ENCODE data around the gene NFIL3. TPM values are rescaled to one million over a fixed set of nuclear protein-coding genes. Genes with fewer than 3 reads are reported as not detected.
"Not testable (repeated sequence)": the region's sequence is repeated elsewhere in the genome, so short reads cannot be mapped to it uniquely, and the experiment has no call there.

Gene NFIL3
- total and polyA plus RNA-seq, 7 donors, result 22.4 to 152 (median 67.3) TPM

DNA sequence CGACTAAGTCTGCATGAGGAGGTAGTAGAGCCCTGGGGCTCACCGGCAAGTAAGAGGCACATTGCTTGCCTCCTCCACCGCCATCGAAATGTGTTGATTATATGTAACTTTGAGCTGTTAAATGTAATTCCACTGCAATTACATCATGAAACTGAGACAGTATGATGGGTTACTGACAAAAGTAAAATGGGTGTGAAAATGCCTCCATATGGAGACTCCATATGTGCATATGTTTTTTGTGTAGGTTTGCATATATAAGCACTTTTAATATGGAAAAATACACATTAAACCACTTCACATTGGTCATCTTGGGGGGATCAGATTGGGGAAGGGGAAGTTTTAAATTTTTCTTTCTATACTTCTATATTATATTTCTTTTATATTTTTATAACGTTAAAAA lies 29.8 kb downstream of the NFIL3 start:
- no peaks in the 10 kb centered on the region for H3K4me1 ChIP-seq
- no peaks in the 10 kb centered on the region for H3K36me3 ChIP-seq (ENCODE audit: insufficient read depth in 1 of 2, low read depth in 1 of 2)
- no peaks in the 10 kb centered on the region for H3K27me3 ChIP-seq (ENCODE audit: insufficient read depth in 3 of 3, low read length in 2 of 3)
- ATAC-seq, result no peak
- no peak for DNase-seq
- H3K9me3 ChIP-seq, result no peaks in the 10 kb centered on the region
- TF ChIP-seq, protein P1, sequence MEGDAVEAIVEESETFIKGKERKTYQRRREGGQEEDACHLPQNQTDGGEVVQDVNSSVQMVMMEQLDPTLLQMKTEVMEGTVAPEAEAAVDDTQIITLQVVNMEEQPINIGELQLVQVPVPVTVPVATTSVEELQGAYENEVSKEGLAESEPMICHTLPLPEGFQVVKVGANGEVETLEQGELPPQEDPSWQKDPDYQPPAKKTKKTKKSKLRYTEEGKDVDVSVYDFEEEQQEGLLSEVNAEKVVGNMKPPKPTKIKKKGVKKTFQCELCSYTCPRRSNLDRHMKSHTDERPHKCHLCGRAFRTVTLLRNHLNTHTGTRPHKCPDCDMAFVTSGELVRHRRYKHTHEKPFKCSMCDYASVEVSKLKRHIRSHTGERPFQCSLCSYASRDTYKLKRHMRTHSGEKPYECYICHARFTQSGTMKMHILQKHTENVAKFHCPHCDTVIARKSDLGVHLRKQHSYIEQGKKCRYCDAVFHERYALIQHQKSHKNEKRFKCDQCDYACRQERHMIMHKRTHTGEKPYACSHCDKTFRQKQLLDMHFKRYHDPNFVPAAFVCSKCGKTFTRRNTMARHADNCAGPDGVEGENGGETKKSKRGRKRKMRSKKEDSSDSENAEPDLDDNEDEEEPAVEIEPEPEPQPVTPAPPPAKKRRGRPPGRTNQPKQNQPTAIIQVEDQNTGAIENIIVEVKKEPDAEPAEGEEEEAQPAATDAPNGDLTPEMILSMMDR (IDR thresholded peaks at IDR 0.05), result no peak
- H3K4me3 ChIP-seq, result no peak overlapping the region
- no peak overlapping the region for H3K27ac ChIP-seq
- intact Hi-C loops (cut with DNase I), result loop anchor here in 1 of 2 donors (2.0 kb wide), 1 partner anchor 61 kb away; no protein-coding TSS in a partner anchor
- WGBS, 3 donors, result 95 to 97% (median 96%) methylated on average over 5 of the region's 5 CpGs

DNA sequence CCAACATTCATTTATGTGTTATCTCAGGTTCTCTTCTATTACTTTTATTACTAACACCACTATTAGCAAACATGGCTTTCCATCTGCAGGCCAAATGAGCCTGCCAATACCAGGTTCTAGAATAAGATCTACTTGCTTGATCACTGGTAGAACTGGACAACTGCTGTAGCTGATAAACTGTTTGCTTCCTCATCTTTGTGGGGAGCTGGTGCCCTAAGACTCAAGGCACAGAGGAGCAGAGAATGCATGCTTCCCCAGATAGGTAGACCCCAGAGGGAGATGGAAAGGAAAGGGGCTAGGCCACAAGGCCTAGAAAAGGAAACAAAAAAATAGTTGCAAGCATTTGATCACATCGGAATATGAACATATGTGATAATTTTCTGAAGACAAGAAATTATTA lies 31.2 kb downstream of the NFIL3 start:
- H3K27me3 ChIP-seq (ENCODE audit: insufficient read depth in 3 of 3, low read length in 2 of 3), result no peaks in the 10 kb centered on the region
- no peaks in the 10 kb centered on the region for H3K9me3 ChIP-seq
- ATAC-seq, result no peak
- TF ChIP-seq, protein P1 (IDR thresholded peaks at IDR 0.05), result no peak
- intact Hi-C loops (cut with DNase I), result no loop called here
- H3K4me3 ChIP-seq, result no peak overlapping the region
- H3K36me3 ChIP-seq (ENCODE audit: insufficient read depth in 1 of 2, low read depth in 1 of 2), result no peaks in the 10 kb centered on the region
- 94 to 100% (median 95%) methylated on average over 1 of the region's 1 CpG for WGBS, 3 donors
- no peaks in the 10 kb centered on the region for H3K4me1 ChIP-seq
- no peak overlapping the region for H3K27ac ChIP-seq
- no peak for DNase-seq

DNA sequence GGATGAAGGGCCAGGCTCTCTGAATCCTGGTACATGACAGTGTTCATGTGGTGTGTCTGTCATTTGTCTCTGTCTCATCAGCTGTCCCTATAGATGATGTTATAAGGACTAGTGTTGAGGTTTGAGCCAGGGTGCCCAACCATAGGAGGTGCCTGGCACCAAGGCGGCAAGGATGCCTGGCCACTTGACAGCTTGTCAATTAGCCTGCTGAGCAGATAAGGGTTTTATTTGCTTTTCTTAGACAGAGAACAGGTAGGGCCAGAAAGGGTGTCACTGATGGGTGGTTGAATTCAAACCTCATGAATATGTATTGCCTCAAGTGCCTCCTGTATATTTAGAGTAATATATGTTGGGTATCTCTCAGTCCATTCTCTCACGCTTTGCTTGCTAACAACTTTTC lies 31.8 kb downstream of the NFIL3 start:
- intact Hi-C loops (cut with DNase I), result no loop called here
- no peaks in the 10 kb centered on the region for H3K36me3 ChIP-seq (ENCODE audit: insufficient read depth in 1 of 2, low read depth in 1 of 2)
- no peak for ATAC-seq
- no peak overlapping the region for H3K4me3 ChIP-seq
- no peaks in the 10 kb centered on the region for H3K27me3 ChIP-seq (ENCODE audit: insufficient read depth in 3 of 3, low read length in 2 of 3)
- DNase-seq, result no peak
- TF ChIP-seq, protein P1 (IDR thresholded peaks at IDR 0.05), result no peak
- 90 to 100% (median 95%) methylated on average over 2 of the region's 2 CpGs for WGBS, 3 donors
- H3K27ac ChIP-seq, result no peak overlapping the region
- H3K9me3 ChIP-seq, result no peaks in the 10 kb centered on the region
- H3K4me1 ChIP-seq, result no peaks in the 10 kb centered on the region

DNA sequence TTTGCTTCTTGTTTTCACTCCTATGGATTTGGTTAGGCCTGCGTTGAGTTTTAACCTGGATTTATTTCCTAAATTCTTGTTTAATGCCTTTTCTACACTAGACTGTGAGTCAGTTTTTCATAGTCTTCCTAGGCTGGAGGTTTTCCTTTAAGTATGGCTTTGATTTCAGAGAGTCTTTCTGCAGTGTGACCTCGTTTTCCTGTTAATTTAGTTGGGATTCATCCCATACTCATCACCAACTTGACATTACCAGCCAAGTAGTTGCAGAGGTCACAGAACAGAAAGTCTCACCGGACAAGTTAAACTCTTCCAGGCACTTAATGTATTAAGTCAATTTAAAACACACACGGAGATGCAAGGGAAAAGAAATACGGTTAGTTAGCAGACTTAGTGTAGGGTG lies 32.2 kb downstream of the NFIL3 start:
- DNase-seq (no peak), ATAC-seq (no peak)
- no peaks in the 10 kb centered on the region for H3K4me1 ChIP-seq
- no peaks in the 10 kb centered on the region for H3K27me3 ChIP-seq (ENCODE audit: insufficient read depth in 3 of 3, low read length in 2 of 3)
- no peak overlapping the region for H3K4me3 ChIP-seq
- intact Hi-C loops (cut with DNase I), result no loop called here
- TF ChIP-seq, protein P1 (IDR thresholded peaks at IDR 0.05), result no peak
- no peak overlapping the region for H3K27ac ChIP-seq
- WGBS, 3 donors, result 49 to 71% (median 63%) methylated on average over 5 of the region's 5 CpGs
- H3K36me3 ChIP-seq (ENCODE audit: insufficient read depth in 1 of 2, low read depth in 1 of 2), result no peaks in the 10 kb centered on the region
- H3K9me3 ChIP-seq, result no peaks in the 10 kb centered on the region

DNA sequence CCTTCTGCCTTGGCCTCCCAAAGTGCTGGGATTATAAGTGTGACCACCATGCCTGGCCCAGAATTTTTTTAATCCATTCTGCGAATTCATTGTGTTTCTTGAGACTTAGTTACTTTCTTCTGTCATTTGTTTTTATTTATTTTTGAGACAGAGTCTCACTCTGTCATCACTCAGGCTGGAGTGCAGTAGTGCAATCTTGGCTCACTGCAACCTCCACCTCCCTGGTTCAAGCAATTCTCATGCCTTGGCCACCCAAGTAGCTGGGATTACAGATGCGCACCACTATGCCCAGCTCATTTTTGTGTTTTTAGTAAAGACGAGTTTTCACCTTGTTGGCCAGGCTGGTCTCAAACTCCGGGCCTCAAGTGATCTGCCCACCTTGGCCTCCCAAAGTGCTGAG lies 33.9 kb downstream of the NFIL3 start:
- DNase-seq; H3K4me1 ChIP-seq; H3K27me3 ChIP-seq (ENCODE audit: insufficient read depth in 3 of 3, low read length in 2 of 3); intact Hi-C loops (cut with DNase I); H3K4me3 ChIP-seq; H3K9me3 ChIP-seq; H3K27ac ChIP-seq; H3K36me3 ChIP-seq (ENCODE audit: insufficient read depth in 1 of 2, low read depth in 1 of 2); ATAC-seq: not testable (repeated sequence)
- 91 to 96% (median 96%) methylated on average over 4 of the region's 4 CpGs for WGBS, 3 donors
